Activated CD8-positive, alpha-beta T cell treated with anti-CD3 and anti-CD28 coated beads, Interleukin-2, amount 10 ng/mL, durations not matched to agents 7 days and 5 days (primary cell): ENCODE results near the gene VWDE. TPM values are rescaled to one million over a fixed set of nuclear protein-coding genes. Genes with fewer than 3 reads are reported as not detected.

Experiments
- ATAC-seq: fragments of 150-1000 bp; cut with Tn5 transposase; one replicate; pipeline ENCODE4 v1.10.0; 2021; ENCODE audit warnings: moderate library complexity
- CTCF ChIA-PET: fragments of 350-600 bp; sonication (Branson Sonifier 250); formaldehyde crosslinking; loops from one replicate; lab custom pipeline; 2021; ENCODE audit warnings: antibody characterized with exemption; lab: Charles Lee
- POLR2A ChIA-PET: fragments of 350-600 bp; sonication (Branson Sonifier 250); formaldehyde crosslinking; loops from one replicate; lab custom pipeline; 2021; ENCODE audit warnings: antibody characterized with exemption; lab: Charles Lee
- DNase-seq: peaks from one replicate; pipeline ENCODE4 v3.0.0-alpha.2; 2020
- H3K27ac Mint-ChIP-seq: one replicate; pipeline ENCODE4 v1.8.0; 2021; ENCODE audit warnings: mild to moderate bottlenecking, mixed read lengths
- H3K27me3 Mint-ChIP-seq: one replicate; pipeline ENCODE4 v1.8.0; 2021; ENCODE audit warnings: low read depth, mixed read lengths
- H3K36me3 Mint-ChIP-seq: one replicate; pipeline ENCODE4 v1.8.0; 2021; ENCODE audit warnings: low read depth, mixed read lengths
- H3K4me1 Mint-ChIP-seq: one replicate; pipeline ENCODE4 v1.8.0; 2021; ENCODE audit warnings: low read depth, mixed read lengths
- H3K4me3 Mint-ChIP-seq: one replicate; pipeline ENCODE4 v1.8.0; 2021; ENCODE audit warnings: mild to moderate bottlenecking, mixed read lengths
- H3K9me3 Mint-ChIP-seq: one replicate; pipeline ENCODE4 v1.8.0; 2022; ENCODE audit warnings: mixed read lengths; ENCODE audit not compliant: insufficient read depth
- total RNA-seq, 2 experiments: library from RNA; stranded (reverse); gene quantifications; one replicate each; pipeline ENCODE4 v1.2.3, GENCODE V29; 2021

VWDE gene
- total RNA-seq, 2 experiments from 2014 or later: 3.2 to 4.4 TPM

DNA sequence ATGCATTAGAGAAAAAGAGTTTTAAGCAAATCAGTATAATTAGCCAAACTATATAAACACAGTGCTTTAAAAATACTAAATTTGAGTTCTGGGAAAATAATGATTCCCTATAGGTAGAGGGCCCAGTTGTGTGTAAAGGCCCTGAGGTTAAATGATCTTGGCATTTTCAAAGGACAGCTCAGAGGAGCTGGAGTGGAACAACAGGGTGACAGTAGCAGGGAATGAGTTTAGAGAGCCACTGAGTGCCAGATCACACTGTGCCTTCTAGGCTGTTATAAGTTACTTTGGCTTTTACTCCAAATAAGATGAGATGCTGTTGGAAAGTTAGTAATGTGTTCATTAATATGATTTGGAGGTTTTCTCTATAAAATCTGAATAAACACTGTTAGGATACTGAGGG is 34.6 kb downstream of the VWDE start:
- H3K4me3 Mint-ChIP-seq: no peak overlapping the region
- CTCF ChIA-PET: no interaction called here

GRCh38 chr7:12360948-12361347 is 42.7 kb downstream of the VWDE start:
- H3K9me3 Mint-ChIP-seq: no peaks in the 10 kb centered on the region
- H3K27ac Mint-ChIP-seq: no peak overlapping the region
- ChIA-PET POLR2A (no interaction called here), CTCF (no interaction called here)
- DNase-seq (no peak), ATAC-seq (no peak)
- no peaks in the 10 kb centered on the region for H3K27me3 Mint-ChIP-seq
- no peaks in the 10 kb centered on the region for H3K36me3 Mint-ChIP-seq
- H3K4me1 Mint-ChIP-seq: no peaks in the 10 kb centered on the region
- no peak overlapping the region for H3K4me3 Mint-ChIP-seq

More for the DNA sequence above, 34.6 kb downstream of the VWDE start:
- no peaks in the 10 kb centered on the region for H3K36me3 Mint-ChIP-seq
- H3K27me3 Mint-ChIP-seq: no peaks in the 10 kb centered on the region
- POLR2A ChIA-PET: no interaction called here
- ATAC-seq: no peak
- H3K27ac Mint-ChIP-seq: no peak overlapping the region
- H3K9me3 Mint-ChIP-seq: no peaks in the 10 kb centered on the region
- H3K4me1 Mint-ChIP-seq: no peaks in the 10 kb centered on the region
- no peak for DNase-seq

DNA sequence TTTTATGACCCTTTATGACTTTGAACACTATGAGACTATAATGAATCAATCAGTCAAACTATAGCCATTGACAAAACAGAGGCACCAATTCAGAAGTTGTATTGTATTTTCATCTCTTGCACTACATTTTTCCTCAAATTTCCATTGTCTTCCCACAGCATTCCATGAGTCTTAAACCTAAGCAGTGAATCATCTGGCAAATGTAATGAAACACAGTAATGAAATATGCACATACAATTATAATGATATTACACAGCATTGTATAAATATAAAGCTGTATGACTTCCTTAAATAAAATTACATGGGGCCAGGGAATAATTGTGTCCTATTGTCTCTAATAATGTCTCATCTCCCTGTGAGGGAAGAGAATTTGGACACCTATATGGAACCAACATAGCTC is 45.0 kb downstream of the VWDE start:
- ChIA-PET POLR2A (interaction anchor here (0.6 kb wide), 1 partner anchor 147 kb away, joined by 3 read pairs; the partner anchor contains the start of gene TMEM106B), CTCF (interaction anchor here (1.9 kb wide), 1 partner anchor 31 kb away, joined by 5 read pairs; no protein-coding TSS in a partner anchor)
- ATAC-seq (no peak), DNase-seq (no peak)
- no peak overlapping the region for H3K4me3 Mint-ChIP-seq
- H3K27ac Mint-ChIP-seq: no peak overlapping the region
- no peaks in the 10 kb centered on the region for H3K9me3 Mint-ChIP-seq
- no peaks in the 10 kb centered on the region for H3K27me3 Mint-ChIP-seq
- H3K4me1 Mint-ChIP-seq: no peaks in the 10 kb centered on the region
- no peaks in the 10 kb centered on the region for H3K36me3 Mint-ChIP-seq

DNA sequence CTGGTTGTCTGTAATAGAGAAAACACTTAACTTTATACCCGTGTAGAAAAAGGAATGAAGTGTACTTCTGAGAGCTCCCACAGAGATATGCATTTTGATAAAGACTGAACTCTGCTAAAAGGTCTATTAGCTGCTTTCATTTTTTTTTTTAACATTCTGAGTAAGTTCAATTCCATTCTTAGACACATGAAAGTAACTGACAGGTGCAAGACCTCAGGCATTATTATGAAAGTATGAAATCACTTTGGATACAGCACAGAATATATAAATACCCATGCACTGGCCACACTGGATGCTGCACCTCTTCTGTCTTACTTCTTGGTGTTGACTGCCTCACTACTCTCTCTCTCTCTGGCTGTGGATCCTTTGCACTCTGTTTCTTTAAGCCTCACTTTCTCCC is 46.2 kb downstream of the VWDE start:
- no peaks in the 10 kb centered on the region for H3K4me1 Mint-ChIP-seq
- ChIA-PET CTCF (no interaction called here), POLR2A (no interaction called here)
- no peaks in the 10 kb centered on the region for H3K9me3 Mint-ChIP-seq
- no peak overlapping the region for H3K4me3 Mint-ChIP-seq
- DNase-seq (no peak), ATAC-seq (no peak)
- H3K36me3 Mint-ChIP-seq: no peaks in the 10 kb centered on the region
- H3K27me3 Mint-ChIP-seq: no peaks in the 10 kb centered on the region
- H3K27ac Mint-ChIP-seq: no peak overlapping the region

GRCh38 chr7:12351843-12352242 is 51.8 kb downstream of the VWDE start:
- H3K4me1 Mint-ChIP-seq: peaks cover 11% of the 10 kb centered on the region

DNA sequence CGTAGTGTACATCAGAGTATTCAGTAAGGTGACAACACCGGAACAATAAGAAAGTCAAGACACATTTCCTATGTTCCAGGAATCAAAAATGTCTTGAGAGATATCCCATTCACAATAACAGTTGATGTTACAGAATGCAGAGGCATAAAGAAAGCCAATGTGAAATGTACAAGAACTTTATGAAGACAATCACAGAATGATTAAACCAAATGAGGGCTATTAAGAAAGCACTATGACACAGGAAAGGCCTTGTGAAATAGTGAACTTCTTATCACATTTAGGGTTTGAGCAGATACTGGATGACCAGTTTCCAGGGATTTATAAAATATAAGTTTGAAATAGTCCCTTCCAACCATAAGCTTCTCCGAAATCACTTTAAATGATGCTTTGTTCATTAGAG is 52.7 kb downstream of the VWDE start:
- Mint-ChIP-seq H3K27ac (no peak overlapping the region), H3K4me1 (peaks cover 11% of the 10 kb centered on the region), H3K36me3 (no peaks in the 10 kb centered on the region), H3K4me3 (no peak overlapping the region), H3K9me3 (no peaks in the 10 kb centered on the region), H3K27me3 (no peaks in the 10 kb centered on the region)
- POLR2A ChIA-PET: no interaction called here
- ATAC-seq: no peak
- no peak for DNase-seq
- CTCF ChIA-PET: interaction anchor here (1.0 kb wide), 1 partner anchor 9 kb away, joined by 5 read pairs; no protein-coding TSS in a partner anchor

More at GRCh38 chr7:12351843-12352242, 51.8 kb downstream of the VWDE start:
- no peak for ATAC-seq
- Mint-ChIP-seq H3K4me3 (no peak overlapping the region), H3K9me3 (no peaks in the 10 kb centered on the region), H3K36me3 (no peaks in the 10 kb centered on the region), H3K27ac (no peak overlapping the region), H3K27me3 (no peaks in the 10 kb centered on the region)
- no peak for DNase-seq
- ChIA-PET POLR2A (no interaction called here), CTCF (no interaction called here)

GRCh38 chr7:12337095-12337494 is 66.6 kb downstream of the VWDE start:
- no peak for ATAC-seq
- no peaks in the 10 kb centered on the region for H3K27me3 Mint-ChIP-seq
- CTCF ChIA-PET: interaction anchor here (1.0 kb wide), 1 partner anchor 121 kb away, joined by 3 read pairs; no protein-coding TSS in a partner anchor
- DNase-seq: no peak
- no peak overlapping the region for H3K4me3 Mint-ChIP-seq
- POLR2A ChIA-PET: no interaction called here
- no peaks in the 10 kb centered on the region for H3K9me3 Mint-ChIP-seq
- no peaks in the 10 kb centered on the region for H3K4me1 Mint-ChIP-seq
- H3K27ac Mint-ChIP-seq: no peak overlapping the region
- no peaks in the 10 kb centered on the region for H3K36me3 Mint-ChIP-seq

GRCh38 chr7:12328888-12329770 is 74.5 kb downstream of the VWDE start:
- POLR2A ChIA-PET: no interaction called here
- CTCF ChIA-PET: interaction anchor here (1.7 kb wide), 1 partner anchor 266 kb away, joined by 5 read pairs; no protein-coding TSS in a partner anchor
- ATAC-seq: no peak

DNA sequence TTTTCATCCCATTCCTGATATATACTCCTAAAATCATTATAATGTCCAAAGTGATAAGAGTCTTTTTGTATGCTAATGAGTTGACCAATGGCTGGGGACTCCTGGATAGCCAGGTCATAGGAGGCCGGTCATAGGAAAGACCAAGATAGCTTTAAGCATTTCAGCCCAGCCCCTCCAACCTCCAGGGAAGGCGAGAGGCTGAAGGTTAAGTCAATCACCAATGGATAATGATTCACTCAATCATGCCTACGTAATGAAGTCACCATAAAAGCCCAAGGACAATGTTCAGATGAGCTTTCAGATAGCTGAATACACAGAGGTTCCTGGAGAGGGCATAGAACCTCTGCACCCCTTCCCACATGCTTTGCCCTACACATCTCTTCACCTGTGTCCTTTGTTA is 75.7 kb downstream of the VWDE start:
- ATAC-seq: no peak

More at GRCh38 chr7:12328888-12329770, 74.5 kb downstream of the VWDE start:
- Mint-ChIP-seq H3K9me3 (no peaks in the 10 kb centered on the region), H3K4me3 (no peak overlapping the region), H3K36me3 (no peaks in the 10 kb centered on the region), H3K27ac (no peak overlapping the region), H3K4me1 (no peaks in the 10 kb centered on the region), H3K27me3 (peaks cover 2% of the 10 kb centered on the region)
- no peak for DNase-seq

GRCh38 chr7:12325646-12326045 is 78.0 kb downstream of the VWDE start:
- H3K36me3 Mint-ChIP-seq: no peaks in the 10 kb centered on the region
- H3K27me3 Mint-ChIP-seq: peaks cover 2% of the 10 kb centered on the region
- H3K4me1 Mint-ChIP-seq: peaks cover 10% of the 10 kb centered on the region
- ChIA-PET CTCF (no interaction called here), POLR2A (no interaction called here)
- H3K4me3 Mint-ChIP-seq: no peak overlapping the region
- DNase-seq (no peak), ATAC-seq (no peak)
- no peaks in the 10 kb centered on the region for H3K9me3 Mint-ChIP-seq
- H3K27ac Mint-ChIP-seq: no peak overlapping the region

More for the DNA sequence above, 75.7 kb downstream of the VWDE start:
- no peaks in the 10 kb centered on the region for H3K36me3 Mint-ChIP-seq
- POLR2A ChIA-PET: no interaction called here
- H3K27ac Mint-ChIP-seq: no peak overlapping the region
- no peaks in the 10 kb centered on the region for H3K9me3 Mint-ChIP-seq
- CTCF ChIA-PET: interaction anchor here (1.7 kb wide), 1 partner anchor 265 kb away, joined by 5 read pairs; no protein-coding TSS in a partner anchor
- no peak overlapping the region for H3K4me3 Mint-ChIP-seq
- H3K4me1 Mint-ChIP-seq: no peaks in the 10 kb centered on the region
- peaks cover 2% of the 10 kb centered on the region for H3K27me3 Mint-ChIP-seq
- no peak for DNase-seq

- ATAC-seq: no peak
- Mint-ChIP-seq H3K4me1 (peaks cover 14% of the 10 kb centered on the region), H3K27me3 (peaks cover 2% of the 10 kb centered on the region), H3K4me3 (no peak overlapping the region), H3K27ac (no peak overlapping the region), H3K36me3 (no peaks in the 10 kb centered on the region), H3K9me3 (no peaks in the 10 kb centered on the region)
- CTCF ChIA-PET: interaction anchor here (1.3 to 1.5 kb wide), 4 partner anchors 26 to 268 kb away, joined by 3 to 14 read pairs (median 4); partner anchors contain the start of gene TMEM106B
- POLR2A ChIA-PET: no interaction called here
- DNase-seq: no peak
These were observed 80.2 kb downstream of the VWDE start for GRCh38 chr7:12323415-12323814.

- H3K9me3 Mint-ChIP-seq: no peaks in the 10 kb centered on the region
- ATAC-seq: no peak
- ChIA-PET CTCF (interaction anchor here (0.6 to 1.5 kb wide), 6 partner anchors 26 to 268 kb away, joined by 3 to 14 read pairs (median 4); partner anchors contain the start of gene TMEM106B), POLR2A (interaction anchor here (1.5 kb wide), 1 partner anchor 112 kb away, joined by 5 read pairs; the partner anchor contains the start of gene TMEM106B)
- peaks cover 14% of the 10 kb centered on the region for H3K4me1 Mint-ChIP-seq
- DNase-seq: no peak
- H3K27me3 Mint-ChIP-seq: peaks cover 2% of the 10 kb centered on the region
- H3K36me3 Mint-ChIP-seq: no peaks in the 10 kb centered on the region
- no peak overlapping the region for H3K4me3 Mint-ChIP-seq
- H3K27ac Mint-ChIP-seq: no peak overlapping the region
These were observed 80.8 kb downstream of the VWDE start for GRCh38 chr7:12322903-12323300.
